KG1 (cell line): Measurements from ENCODE around the gene CD81.
"Not testable (repeated sequence)": the region's sequence is repeated elsewhere in the genome, so short reads cannot be mapped to it uniquely, and the experiment has no call there.

ENCODE experiments used
- DNase-seq: peaks from one replicate; lab custom pipeline; 2025; lab: John Stamatoyannopoulos, UW

The CD81 gene

DNA sequence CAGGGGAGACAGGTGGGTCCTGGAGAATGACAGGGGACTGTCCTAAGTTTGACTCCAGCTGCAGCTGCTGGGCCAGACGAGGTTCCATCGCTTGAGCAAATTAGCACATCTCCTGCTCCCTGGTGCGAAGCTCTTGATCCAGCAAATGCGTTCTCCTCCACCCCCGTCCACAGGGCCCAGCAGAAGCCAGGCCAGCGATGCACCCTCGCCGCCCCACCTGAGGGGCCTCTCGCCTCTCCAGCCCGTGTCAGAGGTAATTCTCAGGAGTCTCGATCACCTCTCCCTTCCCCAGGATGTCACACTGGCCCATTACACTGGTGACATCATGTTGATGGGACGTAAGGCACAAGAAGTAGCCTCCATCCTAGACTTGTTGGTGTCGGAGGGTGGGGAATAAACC is 19.5 kb upstream of the CD81 start:
- DNase-seq = not testable (repeated sequence)

GRCh38 chr11:2358754-2359442 is 18.2 kb upstream of the CD81 start:
- no peak for DNase-seq

GRCh38 chr11:2359557-2359956 is 17.6 kb upstream of the CD81 start:
- no peak for DNase-seq

GRCh38 chr11:2360081-2360642 is 16.9 kb upstream of the CD81 start:
- no peak for DNase-seq

GRCh38 chr11:2361565-2361964 is 15.5 kb upstream of the CD81 start:
- DNase-seq = no peak

- DNase-seq = no peak
These were observed 14.7 kb upstream of the CD81 start for GRCh38 chr11:2362414-2362813.

GRCh38 chr11:2363130-2363529 is 14.0 kb upstream of the CD81 start:
- no peak for DNase-seq

DNA sequence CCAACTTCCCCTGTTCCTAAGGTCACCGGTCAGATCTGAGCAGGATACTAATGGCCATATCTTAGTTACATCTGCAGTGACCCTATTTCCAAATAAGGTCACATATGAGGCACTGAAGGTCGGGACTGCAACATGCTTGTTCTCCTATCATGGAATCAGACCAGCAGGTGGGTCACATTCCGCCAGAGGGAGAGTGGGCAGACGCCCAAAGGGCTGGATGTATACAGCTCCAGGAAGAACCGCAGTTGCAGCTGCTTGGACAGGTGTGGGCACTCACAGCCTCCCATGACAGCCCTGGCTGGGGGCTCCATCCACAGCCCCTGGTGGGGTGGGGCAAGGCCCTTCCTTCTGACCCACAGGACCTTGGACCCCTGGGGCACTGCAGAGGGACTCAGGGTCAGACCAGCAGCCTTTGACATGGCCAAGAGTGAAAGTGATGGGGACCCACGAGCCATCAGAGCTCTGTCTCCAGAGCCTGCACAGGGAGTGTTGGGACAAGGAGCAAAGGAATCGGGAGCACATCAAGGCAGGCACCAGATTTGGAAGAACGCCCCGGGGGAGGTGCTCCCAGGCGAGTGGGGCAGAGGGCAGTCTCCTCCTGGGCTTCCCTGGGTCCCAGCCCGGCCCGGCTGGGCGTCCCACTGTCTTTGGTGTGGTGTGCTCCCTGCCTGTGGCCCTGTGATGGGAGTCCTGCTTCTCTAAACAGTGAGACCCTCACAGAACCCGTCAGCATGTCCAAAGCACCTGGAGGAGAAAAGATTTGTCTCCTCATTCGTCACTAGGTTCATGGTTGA is 13.3 kb upstream of the CD81 start:
- no peak for DNase-seq

DNA sequence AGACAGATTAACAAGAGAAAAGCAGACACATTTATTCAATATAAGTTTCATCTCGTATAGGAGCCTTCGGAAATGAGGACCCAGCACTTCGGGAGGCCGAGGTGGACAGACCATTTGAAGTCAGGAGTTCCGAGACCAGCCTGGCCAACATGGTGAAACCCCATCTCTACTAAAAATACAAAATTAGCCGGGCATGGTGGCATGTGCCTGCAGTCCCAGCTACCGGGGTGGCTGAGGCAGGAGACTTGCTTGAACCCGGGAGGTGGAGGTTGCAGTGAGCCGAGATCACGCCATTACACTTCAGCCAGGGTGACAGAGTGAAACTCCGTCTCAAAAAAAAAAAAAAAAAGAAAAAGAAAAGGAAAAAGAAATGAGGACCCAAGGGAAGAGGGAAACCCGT is 12.7 kb upstream of the CD81 start:
- DNase-seq = not testable (repeated sequence)

GRCh38 chr11:2365571-2366210 is 11.4 kb upstream of the CD81 start:
- DNase-seq = no peak

- no peak for DNase-seq
These were observed 10.8 kb upstream of the CD81 start for GRCh38 chr11:2366276-2366675.

DNA sequence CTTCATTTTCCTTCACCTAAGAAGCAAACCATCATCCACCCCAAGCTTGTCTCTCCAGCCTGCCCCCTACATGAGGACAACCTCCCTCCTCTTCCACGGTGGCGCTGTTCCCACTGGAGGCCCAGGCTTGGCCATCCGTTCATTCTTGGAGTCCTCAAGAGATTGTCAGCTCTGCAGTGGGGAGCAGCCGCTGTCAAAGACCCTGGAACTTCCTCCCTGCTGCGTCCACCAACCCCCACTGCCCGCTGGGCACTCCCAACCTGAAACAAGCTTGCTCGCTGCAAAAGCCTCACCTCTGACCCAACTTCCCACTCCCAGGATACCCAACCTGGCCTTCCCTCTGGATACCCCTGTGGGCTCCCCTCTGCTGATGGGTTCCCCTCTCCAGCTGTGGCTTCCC is 10.4 kb upstream of the CD81 start:
- DNase-seq = no peak

GRCh38 chr11:2367266-2368160 is 9.6 kb upstream of the CD81 start:
- no peak for DNase-seq

- DNase-seq = no peak
These were observed 8.8 kb upstream of the CD81 start for GRCh38 chr11:2368178-2368850.

GRCh38 chr11:2368851-2369180 is 8.3 kb upstream of the CD81 start:
- DNase-seq = no peak

GRCh38 chr11:2369320-2369719 is 7.8 kb upstream of the CD81 start:
- no peak for DNase-seq

GRCh38 chr11:2369896-2370295 is 7.2 kb upstream of the CD81 start:
- DNase-seq = no peak

GRCh38 chr11:2374456-2375201 is 2.5 kb upstream of the CD81 start:
- DNase-seq = no peak

DNA sequence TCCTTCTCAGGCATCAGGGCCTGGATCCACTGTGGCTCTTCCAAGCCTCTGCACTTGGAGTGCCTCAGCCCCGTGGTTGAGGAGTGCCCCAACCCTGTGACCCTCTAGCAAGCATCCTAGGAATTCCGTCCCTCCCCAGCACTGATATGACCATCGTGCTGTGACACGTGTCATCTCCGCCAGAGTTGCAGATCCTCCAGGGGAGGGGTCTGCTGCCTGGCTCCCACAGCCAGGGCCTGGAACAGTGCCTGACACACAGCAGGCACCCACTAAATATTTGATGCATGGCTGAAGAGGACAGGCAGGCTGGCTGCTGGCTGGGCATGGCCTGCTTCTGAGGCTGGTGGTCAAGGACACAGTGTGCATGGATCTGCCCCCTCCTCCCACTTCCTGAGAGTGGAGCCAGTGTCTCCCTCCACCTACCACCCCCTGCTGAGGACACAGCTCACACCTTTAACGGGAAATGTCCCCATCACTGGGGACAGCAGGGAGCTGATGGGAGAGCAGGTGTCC is 1.7 kb upstream of the CD81 start:
- DNase-seq = no peak

DNA sequence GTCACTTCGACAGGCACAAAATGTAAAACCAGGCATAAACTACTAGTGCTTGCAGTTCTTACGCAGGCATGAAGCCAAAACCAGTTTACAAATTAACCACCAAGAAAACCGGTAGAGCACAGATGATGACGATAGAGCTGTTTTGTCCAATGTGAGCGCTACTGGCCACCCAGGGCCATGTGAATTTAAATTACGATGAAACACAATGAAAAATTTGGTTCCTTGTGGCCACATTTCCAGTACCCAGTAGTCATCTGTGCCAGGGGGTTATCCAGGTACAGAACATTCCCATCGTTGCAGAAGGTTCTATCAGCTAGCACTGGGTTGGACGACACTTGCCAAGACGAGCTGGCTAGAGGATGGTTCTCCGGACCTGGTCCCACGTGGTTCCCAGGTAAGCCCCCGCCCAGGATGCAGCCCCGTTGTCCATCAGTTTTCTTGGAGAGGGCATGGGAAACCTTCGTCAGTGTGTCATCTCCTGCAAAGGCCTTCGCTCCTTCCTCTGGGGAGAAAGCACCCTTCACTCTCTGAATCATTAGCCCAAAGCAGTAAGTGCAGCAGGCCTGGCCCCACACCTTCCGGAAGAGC is 1.1 kb upstream of the CD81 start:
- DNase-seq = no peak
